Ishikawa (cell line): ENCODE data around the gene SDSL.

Experiments
- CEBPB ChIP-seq: IDR thresholded peaks from 2 replicates; pipeline ENCODE4 v1.6.1; 2012
- CREB1 ChIP-seq: IDR thresholded peaks from 2 replicates; pipeline ENCODE4 v1.6.1; 2012; ENCODE audit warnings: low read depth
- EGR1 ChIP-seq: IDR thresholded peaks from 2 replicates; pipeline ENCODE4 v1.6.1; 2012
- EP300 ChIP-seq: IDR thresholded peaks from 2 replicates; pipeline ENCODE4 v1.6.1; 2012; ENCODE audit warnings: borderline replicate concordance
- FOXM1 ChIP-seq: IDR thresholded peaks from 2 replicates; pipeline ENCODE4 v1.6.1; 2012; ENCODE audit warnings: low read depth, borderline replicate concordance
- MAX ChIP-seq: IDR thresholded peaks from 2 replicates; pipeline ENCODE4 v1.6.1; 2012
- NFIC ChIP-seq: IDR thresholded peaks from 2 replicates; pipeline ENCODE4 v1.6.1; 2012
- RAD21 ChIP-seq: IDR thresholded peaks from 2 replicates; pipeline ENCODE4 v1.6.1; 2012; ENCODE audit warnings: low read depth
- REST ChIP-seq: IDR thresholded peaks from 2 replicates; pipeline ENCODE4 v1.6.1; 2012; ENCODE audit warnings: low read depth, mild to moderate bottlenecking
- TAF1 ChIP-seq: IDR thresholded peaks from 2 replicates; pipeline ENCODE4 v1.6.1; 2012; ENCODE audit warnings: low read depth, mild to moderate bottlenecking
- TCF12 ChIP-seq: IDR thresholded peaks from 2 replicates; pipeline ENCODE4 v1.6.1; 2012; ENCODE audit warnings: low read depth
- TEAD4 ChIP-seq: IDR thresholded peaks from 2 replicates; pipeline ENCODE4 v1.6.1; 2012
- USF1 ChIP-seq: IDR thresholded peaks from 2 replicates; pipeline ENCODE4 v1.6.1; 2012
- YY1 ChIP-seq: IDR thresholded peaks from 2 replicates; pipeline ENCODE4 v1.6.1; 2012; ENCODE audit warnings: low read depth
- ZBTB7A ChIP-seq: IDR thresholded peaks from 2 replicates; pipeline ENCODE4 v1.6.1; 2012; ENCODE audit warnings: low read depth

The SDSL gene

GRCh38 chr12:113476176-113476986 is 54.2 kb downstream of the SDSL start:
- TF ChIP-seq TCF12 = no peak
- no peak for TF ChIP-seq EGR1

GRCh38 chr12:113477171-113477841 is 55.1 kb downstream of the SDSL start:
- TF ChIP-seq FOXM1 (no peak), TEAD4 (no peak), ZBTB7A (no peak), RAD21 (no peak), REST (no peak), CEBPB (no peak), NFIC (no peak), USF1 (no peak), YY1 (no peak), MAX (no peak), CREB1 (no peak), EGR1 (no peak), EP300 (no peak), TAF1 (no peak), TCF12 (no peak)

GRCh38 chr12:113477842-113478215 is 55.6 kb downstream of the SDSL start:
- TF ChIP-seq CEBPB (no peak), REST (no peak), USF1 (no peak), MAX (no peak), RAD21 (no peak), ZBTB7A (no peak), FOXM1 (no peak), TEAD4 (no peak), NFIC (no peak), CREB1 (no peak), EGR1 (no peak), TAF1 (no peak), YY1 (no peak), TCF12 (no peak), EP300 (no peak)

GRCh38 chr12:113478351-113479011 is 56.3 kb downstream of the SDSL start:
- no peak for TF ChIP-seq NFIC
- no peak for TF ChIP-seq TCF12
- no peak for TF ChIP-seq ZBTB7A
- no peak for TF ChIP-seq EGR1
- no peak for TF ChIP-seq MAX
- TF ChIP-seq CEBPB = no peak
- TF ChIP-seq TAF1 = no peak
- no peak for TF ChIP-seq USF1
- TF ChIP-seq FOXM1 = no peak
- TF ChIP-seq CREB1 = no peak
- no peak for TF ChIP-seq REST
- no peak for TF ChIP-seq RAD21
- no peak for TF ChIP-seq EP300
- TF ChIP-seq TEAD4 = no peak
- TF ChIP-seq YY1 = no peak
